CD4-positive, alpha-beta T cell treated with Interleukin-1 beta for 1 hour (primary cell): Measurements from ENCODE around the gene ADK.
"Not testable (repeated sequence)": the region's sequence is repeated elsewhere in the genome, so short reads cannot be mapped to it uniquely, and the experiment has no call there.

Source experiments
- DNase-seq, 2 donors: peaks; one replicate each; pipeline ENCODE4 v3.0.0-alpha.2; 2020 to 2022

The ADK gene

DNA sequence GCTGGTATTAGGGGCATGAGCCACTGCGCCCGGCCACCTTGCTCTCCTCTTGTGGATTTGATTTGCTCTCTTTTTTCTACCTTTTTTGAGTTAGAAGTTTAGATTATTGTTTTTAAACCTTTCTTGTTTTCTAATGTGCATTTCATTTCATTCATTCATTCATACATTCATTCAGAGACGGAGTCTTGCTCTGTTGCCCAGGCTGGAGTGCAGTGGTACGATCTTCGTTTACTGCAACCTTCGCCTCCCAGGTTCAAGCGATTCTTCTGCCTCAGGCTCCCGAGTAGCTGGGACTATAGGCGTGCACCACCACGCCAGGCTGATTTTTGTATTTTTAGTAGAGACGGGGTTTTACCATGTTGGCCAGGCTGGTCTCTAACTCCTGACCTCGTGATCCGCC is 37.6 kb downstream of the ADK start:
- not testable (repeated sequence) for DNase-seq

DNA sequence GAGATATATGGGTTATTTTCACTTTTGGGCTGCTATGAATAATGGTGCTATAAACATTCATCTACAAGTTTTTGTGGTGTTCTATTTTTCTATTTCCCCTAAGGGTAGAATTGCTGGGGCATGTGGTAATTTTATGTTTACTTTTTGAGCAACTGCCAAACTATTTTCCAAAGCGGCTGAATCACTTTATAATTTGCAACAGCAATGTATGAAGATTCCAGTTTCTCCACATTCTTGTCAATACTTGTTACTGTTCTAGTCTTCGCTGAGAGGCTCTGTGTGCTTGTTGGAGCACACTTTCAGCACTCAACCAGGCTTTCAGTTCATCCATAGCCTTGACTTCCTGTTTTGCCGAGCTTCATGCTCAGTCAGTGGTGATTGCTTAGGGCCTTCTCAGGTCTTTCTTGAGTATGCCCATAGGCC is 39.0 kb downstream of the ADK start:
- DNase-seq = peak; percentile 24 to 29

DNA sequence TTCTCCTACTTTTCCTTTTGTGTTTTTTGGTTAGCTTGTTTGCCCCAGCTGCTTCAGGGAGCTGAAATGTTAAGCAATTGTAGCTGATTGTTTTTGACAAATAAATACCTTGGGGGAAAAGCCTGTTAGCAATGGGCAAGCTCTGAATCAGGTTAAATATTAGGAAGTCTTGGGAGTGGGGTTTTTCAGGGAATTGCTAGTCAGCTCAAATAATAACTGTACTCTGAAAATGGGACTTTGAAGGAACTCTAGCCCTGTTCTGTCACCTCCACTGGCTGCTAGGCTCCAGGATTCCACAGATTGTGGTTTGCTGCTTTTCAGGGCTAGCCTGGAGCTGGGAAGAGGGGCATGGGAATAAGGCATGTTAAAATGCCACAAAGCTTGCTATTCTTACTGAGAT is 39.5 kb downstream of the ADK start:
- DNase-seq = no peak

DNA sequence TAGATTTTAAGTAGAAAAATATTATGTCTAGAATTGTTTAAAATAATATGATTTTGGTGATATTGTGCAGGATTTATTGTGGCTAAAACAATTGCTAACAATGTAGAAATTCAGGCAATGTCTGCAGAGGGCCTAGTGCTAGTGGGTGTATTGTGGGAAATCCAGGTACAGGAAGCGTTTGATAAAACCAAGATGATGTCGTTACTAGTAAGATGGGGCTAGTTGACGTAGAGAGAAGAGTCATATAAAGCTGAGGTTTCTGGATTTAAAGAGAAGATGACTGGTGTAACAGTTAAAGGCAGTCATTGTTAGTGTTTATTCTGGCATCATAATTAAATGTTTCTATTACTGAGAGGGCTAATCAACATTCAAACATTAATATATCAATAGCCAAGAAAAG is 43.5 kb downstream of the ADK start:
- peak in 1 of 2 donors; percentile 38 for DNase-seq

DNA sequence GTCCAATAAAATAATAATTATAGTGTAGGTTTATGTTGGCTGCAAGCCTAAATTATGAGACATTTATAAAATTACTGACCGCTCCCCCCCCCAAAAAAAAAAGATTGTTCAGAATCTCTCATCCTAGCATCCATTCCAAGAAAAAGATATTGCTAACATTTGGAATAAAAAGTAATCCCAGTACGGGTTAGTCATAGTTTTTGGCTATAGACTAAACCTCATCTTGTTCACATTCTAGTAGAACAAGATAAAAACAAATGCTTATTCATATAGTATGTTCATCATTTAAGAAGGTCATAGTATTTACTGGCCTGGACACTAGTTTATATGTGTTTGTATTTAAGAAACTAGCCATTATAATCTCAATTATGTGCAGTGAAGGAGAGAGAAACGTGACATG is 44.0 kb downstream of the ADK start:
- no peak for DNase-seq

DNA sequence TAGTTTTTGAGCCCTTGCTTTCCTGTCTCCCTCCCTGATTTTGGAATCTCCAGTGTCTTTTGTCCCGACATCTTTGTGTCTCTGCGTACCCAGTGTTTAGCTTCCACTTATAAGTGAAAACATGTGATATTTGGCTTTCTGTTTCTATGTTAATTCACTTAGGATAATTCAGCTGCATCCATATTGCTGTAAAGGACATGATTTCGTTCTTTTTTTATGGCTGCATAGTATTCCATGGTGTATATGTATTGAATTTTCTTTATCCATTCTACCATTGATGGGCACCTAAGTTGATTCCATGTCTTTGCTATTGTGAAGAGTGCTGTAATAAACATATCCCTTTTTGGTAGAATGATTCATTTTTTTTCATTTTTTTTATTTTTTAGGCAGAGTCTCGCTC is 48.3 kb downstream of the ADK start:
- DNase-seq = no peak

DNA sequence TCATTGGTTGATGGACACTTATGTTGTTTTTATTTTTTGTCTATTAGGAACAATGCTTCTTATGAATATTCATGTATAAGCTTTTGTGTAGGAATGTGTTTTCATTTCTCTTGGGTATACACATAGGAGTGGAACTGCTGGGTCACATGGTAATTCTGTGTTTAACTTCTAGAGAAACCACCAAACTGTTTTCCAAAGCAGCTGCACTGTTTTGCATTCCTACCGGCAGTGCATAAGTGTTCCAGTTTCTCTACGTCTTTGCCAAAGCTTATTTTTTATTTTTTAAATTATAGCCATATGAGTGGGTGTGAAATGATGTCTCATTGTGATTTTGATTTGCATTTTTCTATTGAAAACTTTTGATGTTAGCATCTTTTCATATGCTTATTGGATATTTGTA is 51.3 kb downstream of the ADK start:
- no peak for DNase-seq

DNA sequence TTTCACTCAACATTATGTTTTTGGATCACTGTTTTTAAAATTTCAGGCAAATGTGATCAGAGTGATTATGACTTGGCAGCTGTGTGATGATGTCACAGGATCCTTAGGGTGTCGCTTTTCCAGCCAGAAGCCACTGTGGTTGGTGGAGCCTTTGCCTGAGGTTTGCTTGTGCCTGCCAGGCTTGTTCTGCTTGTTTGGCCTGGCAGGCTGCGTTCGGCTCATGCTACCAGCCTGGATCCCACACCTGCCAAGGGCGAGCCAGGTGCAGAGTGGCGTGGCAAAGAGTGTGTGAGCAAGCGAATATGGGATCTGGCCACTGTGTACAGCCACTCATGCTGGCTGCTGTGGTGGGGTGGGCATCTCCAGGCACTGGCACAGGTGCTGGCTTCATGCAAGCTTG is 55.7 kb downstream of the ADK start:
- DNase-seq = no peak

DNA sequence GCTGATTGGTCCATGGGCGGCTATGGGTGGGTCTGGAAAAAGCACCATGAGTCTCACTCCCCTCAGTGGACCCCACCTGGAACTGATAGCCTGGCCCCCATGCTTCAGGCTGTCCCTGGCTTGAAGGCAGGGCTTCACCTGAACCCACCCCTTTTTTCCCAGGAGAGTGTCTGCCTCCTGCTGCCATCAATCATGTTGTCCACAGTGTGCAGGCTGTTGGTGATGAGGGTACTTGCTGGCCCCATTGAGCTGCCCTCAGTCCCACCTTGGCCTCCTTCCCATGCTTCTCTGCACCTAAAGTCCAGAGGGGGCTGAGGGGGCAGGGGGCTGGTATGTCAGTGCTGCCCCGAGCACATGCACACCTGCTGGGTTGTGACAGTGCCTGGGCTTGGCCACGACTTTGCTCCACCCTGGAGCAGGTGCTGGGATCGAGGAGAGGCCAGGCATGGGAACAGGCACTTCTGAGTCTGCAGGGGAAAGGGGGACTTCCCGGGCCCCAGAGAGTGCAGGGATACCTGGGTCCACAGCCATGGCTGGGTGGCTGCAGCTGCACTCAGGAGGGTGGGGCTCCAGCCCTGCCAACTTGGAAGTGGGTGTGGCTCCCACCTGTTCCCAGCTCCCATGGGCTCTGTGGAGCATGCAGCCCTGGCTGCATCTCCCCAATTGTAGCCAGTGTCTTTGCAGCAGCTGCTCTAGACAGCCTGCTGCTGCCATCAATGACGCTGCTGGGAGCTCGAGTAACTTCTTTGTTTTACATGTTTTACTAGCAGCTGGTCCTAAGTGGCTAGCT is 56.9 kb downstream of the ADK start:
- DNase-seq = no peak

DNA sequence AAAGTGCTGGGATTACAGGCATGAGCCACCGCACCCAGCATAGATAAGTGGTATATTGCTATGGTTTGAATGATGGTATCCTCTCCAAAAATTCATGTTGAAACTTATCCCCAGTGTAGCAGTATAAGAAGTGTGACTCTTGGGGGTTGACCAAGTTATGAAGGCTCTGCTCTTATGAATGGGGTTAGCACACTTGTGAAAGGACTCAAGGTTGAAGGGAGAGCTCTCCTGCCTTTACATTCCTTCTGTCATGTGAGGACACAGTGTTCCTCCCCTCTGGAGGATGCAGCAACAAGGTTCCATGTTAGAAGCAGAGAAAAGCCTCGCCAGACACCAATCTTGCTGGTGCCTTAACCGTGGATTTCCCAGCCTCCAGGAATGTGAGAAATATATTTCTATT is 58.0 kb downstream of the ADK start:
- DNase-seq = no peak

DNA sequence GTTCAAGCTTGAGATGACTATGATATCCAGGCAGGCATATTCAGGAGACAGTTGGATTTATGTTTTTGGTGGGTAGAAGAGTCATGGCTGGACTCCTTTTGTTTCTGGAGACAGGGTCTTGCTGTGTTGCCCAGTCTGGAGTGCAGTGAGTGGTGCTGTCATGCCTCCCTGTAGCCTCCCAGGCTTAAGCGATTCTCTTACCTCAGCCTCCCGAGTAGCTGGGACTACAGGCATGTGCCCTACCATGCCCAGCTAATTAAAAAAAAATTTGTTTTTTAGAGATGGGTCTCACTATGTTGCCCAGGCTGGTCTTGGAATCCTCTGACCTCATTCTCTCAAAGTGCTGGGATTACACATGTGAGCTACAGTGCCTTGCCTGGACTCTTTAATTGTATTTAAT is 62.0 kb downstream of the ADK start:
- DNase-seq = no peak

DNA sequence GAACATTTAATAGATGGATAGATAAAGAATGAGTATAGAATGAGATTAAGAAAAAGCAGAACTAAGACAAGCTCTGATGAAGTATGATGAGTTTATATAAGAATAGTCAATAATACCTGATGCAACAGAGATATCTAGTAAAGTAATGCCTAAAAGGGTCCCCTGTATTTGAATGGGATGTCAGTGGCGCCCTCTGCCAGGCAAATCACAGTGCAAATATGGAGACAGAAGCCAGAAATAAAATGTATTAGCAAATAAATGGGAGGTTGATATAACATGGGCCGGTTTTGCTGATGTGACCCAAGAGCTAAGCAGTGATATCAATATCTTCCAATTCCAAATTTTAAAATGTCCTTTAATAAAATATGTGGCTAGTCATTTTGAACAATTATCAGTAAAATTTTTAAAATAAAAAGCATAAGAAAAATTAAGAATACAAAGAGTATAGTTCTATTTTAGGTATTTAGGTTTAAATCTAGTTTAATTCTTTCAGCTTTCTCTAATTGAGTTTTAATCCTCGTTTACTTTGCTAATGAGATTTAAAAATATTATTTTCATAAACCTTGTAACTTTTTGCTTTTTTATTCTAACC is 62.6 kb downstream of the ADK start:
- peak; percentile 58 to 60 for DNase-seq

DNA sequence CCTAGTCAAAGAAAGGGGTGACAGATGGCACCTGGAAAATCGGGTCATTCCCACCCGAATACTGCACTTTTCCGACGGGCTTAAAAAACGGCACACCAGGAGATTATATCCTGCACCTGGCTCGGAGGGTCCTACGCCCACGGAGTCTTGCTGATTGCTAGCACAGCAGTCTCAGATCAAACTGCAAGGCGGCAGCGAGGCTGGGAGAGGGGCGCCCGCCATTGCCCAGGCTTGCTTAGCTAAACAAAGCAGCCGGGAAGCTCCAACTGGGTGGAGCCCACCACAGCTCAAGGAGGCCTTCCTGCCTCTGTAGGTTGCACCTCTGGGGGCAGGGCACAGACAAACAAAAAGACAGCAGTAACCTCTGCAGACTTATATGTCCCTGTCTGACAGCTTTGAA is 66.1 kb downstream of the ADK start:
- DNase-seq = not testable (repeated sequence)

DNA sequence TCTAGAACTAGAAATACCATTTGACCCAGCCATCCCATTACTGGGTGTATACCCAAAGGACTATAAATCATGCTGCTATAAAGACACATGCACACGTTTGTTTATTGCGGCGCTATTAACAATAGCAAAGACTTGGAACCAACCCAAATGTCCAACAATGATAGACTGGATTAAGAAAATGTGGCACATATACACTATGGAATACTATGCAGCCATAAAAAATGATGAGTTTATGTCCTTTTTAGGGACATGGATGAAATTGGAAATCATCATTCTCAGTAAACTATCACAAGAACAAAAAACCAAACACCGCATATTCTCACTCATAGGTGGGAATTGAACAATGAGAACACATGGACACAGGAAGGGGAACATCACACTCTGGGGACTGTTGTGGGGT is 71.4 kb downstream of the ADK start:
- DNase-seq = not testable (repeated sequence)

DNA sequence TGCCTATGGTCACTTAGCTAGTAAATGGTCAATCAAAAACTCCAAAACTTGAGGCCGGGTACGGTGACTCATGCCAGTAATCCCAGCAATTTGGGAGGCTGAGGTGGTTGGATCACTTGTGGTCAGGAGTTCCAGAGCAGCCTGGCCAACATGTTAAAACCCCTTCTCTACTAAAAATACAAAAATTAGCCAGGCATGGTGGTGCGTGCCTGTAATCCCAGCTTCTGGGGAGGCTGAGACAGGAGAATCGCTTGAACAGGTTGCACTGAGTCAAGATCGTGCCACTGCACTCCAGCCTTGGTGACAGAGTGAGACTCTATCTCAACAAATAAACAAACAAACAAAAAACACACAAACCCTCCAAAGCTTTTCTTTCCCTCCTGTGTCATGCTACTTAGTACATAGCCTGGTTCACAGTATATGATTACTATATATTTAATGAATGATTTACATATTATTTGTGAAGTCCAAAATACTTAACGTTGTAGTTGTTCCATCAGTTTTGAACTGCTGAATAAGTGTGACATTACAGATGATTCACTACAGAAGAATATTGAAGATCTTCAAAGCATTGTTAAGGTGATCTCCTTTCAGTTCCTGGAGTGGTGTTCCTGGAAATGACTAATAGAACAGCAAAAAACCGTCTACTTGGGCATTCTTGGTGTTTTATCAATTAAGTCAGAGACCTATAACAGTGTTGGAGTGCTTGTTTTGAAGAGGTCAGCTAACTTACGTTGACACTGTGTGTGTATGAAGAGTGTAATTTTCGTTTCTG is 72.9 kb downstream of the ADK start:
- no peak for DNase-seq

DNA sequence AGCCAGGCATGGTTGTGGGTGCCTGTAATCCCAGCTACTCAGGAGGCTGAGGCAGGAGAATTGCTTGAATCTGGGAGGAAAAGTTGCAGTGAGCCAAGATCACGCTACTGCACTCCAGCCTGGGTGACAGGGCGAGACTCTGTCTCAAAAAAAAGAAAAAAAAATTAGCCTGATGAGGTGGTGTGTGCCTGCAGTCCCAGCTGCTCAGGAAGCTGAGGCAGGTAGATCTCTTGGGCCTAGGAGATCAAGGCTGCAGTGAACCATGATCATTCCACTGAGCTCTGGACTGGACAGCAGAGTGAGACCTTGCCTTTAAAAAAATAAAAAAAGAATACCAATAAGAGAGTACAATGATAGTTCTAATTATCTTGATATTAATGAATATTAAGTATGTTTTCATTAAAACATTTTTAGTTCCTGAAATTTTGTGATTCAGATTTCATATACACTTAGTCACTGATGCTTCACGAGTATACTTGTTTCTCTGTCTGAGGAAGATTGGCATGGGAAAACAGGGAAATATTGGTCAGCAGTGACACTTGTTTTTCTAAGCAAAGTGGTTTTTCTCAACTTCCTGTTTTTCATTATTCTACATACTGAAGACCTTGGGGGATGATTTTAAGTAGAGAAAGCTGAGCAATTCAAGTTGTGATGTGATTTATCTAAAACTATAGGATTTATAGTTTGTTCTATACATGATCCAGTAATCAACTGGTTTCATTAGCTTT is 76.8 kb downstream of the ADK start:
- peak in 1 of 2 donors; percentile 36 for DNase-seq

DNA sequence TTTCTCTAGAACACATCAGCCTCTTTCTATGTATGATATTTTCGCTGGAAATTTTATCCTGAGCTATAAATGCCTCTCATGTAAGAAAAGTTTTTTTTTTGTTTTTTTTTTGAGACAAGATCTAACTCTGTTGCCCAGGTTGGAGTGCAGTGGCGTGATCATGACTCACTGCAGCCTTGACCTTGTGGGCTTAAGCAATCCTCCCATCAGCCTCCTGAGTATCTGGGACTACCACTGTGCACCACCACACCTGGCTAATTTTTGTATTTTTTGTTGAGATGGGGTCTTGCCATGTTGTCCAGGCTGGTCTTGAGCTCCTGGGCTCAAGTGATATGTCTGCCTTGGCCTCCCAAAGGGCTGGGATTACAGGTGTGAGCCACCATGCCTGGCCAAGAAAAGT is 80.4 kb downstream of the ADK start:
- DNase-seq = no peak

DNA sequence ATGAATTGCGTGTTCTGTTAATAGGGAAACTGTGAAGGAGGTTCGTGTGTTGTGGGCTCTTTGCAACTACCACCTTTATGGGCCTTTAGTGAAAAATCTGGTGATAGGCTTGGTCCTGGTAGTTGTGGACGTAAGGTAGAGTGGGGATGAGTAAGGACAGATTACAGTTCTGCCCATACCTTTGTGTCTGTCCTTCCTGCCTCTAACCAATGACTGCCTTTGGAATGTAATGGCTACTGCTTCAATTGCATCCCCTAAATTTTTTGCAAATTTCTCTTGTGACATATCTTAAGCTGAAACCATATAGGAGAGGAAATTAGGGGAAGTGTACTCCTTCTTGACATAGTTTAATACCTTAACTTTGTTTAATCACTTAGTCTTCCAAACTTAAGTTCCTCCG is 82.3 kb downstream of the ADK start:
- no peak for DNase-seq

DNA sequence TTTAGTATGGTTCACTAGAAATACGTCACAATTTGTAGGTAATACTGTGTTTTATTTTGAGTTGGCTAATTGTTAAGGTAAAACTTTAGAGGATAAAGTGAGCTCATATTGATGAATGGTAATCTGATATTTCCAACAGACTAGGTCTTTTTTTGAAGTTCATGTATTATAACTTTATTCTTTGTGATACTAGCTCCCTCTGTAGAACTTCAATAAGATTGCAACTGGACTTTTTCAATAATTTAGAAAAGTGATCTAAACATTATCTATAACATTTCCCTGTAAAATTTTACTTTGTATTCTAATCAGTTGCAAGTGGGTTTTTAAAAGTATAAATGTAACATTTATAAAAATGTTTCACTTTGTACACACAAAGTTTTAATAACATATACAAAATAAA is 83.5 kb downstream of the ADK start:
- peak in 1 of 2 donors; percentile 13 for DNase-seq

DNA sequence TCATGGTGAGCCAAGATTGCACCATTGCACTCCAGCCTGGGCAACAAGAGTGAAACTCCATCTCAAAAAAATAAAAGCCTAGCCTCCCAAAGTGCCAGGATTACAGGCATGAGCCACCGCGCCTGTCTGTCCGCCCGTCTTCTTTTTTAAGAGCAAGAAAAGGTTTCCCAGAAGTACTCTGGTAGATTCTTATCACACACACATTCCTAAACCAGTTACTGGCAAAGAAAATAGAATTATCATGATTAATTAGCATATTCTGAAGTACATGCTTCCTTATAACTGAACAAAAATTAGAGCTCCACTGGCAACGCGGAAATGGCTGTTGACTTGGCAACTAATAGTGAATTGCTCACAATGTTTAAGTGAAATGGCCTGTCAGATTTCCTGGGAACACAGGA is 87.0 kb downstream of the ADK start:
- no peak for DNase-seq

DNA sequence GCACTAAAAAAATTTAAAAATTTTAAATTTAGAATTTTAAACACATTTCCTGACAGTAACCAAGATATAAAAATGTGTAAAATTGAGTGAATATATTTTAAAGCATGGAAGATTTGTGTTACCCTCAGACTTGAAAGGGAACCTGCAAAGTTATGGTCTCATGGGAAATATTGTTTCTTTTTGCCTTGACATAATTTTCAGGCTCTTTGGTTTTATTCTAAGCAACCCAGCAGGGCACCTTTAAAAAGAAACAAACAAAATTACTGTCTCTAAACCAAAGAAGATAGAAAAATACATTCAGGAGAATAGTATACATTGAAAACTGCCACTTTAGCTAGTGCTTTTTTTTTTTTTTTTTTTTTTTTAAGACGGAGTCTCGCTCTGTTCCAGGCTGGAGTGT is 87.5 kb downstream of the ADK start:
- DNase-seq = no peak

DNA sequence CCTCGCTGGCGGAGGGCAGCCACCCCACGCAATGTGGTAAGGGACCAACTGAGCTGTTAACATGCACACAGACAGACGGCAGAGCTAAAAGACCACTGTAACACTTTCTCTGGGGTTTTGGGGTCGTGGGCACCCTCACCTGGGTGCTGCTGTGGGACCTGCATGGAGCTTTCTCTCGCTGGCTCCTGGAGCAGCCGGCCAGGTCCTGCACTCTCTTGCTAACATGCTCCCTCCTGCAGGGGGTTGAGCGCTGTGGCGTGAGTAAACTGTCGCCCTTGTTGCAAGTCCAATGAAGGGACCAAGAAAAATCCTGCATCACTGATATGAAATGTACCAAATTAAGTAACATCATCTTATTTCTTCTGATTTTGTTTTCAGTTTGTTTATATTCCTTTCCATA is 92.0 kb downstream of the ADK start:
- no peak for DNase-seq

DNA sequence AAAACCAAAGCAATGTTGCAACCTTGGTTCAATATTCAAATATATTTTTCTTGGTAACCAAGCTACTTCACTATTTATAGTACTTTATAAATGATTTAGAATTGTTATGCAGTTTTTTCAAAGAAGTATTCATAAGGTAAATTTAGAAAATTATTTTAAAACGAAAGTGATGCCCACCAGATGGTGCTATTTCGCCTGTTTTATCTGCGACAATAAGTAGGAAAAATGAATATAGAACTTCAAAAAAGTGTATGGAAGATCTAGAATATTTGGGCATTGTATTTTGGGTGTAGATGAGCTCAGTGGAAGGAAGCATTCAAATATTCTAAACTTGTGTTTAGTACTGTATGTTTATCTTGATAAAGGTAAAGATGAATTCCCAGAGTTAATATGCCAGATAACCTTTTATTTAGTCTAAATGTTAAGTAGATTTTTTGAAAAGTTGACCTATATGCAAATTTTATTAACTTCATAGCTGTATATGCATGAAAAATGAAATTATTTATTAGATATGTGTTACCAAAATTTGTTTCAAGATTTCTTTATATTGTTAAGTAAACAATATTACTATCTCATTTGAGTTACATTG is 93.2 kb downstream of the ADK start:
- DNase-seq = peak in 1 of 2 donors; percentile 46
